HL-60 (cell line): Measurements from ENCODE around the gene PTPRQ.

ENCODE experiments used
- DNase-seq, 2 experiments: peaks; one replicate each; pipeline ENCODE4 v3.0.0-alpha.2; 2010 to 2020; ENCODE audit warnings: low read depth in 1 of 2, low spot score in 1 of 2
- H3K27ac ChIP-seq: fragments of 250-450 bp; sonication (Bioruptor Pico); replicated peaks from 2 replicates; pipeline ENCODE4 v1.5.1; 2020; ENCODE audit warnings: mild to moderate bottlenecking, moderate library complexity
- H3K27me3 ChIP-seq: fragments of 250-450 bp; sonication (Bioruptor Pico); 2 replicates; pipeline ENCODE4 v1.5.1; 2021; ENCODE audit warnings: mild to moderate bottlenecking, moderate library complexity; ENCODE audit not compliant: insufficient read depth, poor library complexity, severe bottlenecking
- H3K4me3 ChIP-seq: replicated peaks from 2 replicates; pipeline ENCODE4 v1.5.1; 2011; ENCODE audit warnings: mild to moderate bottlenecking, control low read depth, low read length; ENCODE audit not compliant: insufficient read depth
- CTCF ChIP-seq: IDR thresholded peaks from one replicate; pipeline ENCODE4 v1.5.1; 2011; ENCODE audit warnings: low read length, control low read depth, inconsistent platforms; ENCODE audit not compliant: insufficient read depth
- GABPA ChIP-seq: IDR thresholded peaks from 2 replicates; pipeline ENCODE4 v1.6.1; 2012; ENCODE audit warnings: low read depth
- POLR2AphosphoS5 ChIP-seq: IDR thresholded peaks from 2 replicates; pipeline ENCODE4 v1.6.1; 2012; ENCODE audit warnings: low read depth
- REST ChIP-seq: IDR thresholded peaks from 2 replicates; pipeline ENCODE4 v1.6.1; 2012; ENCODE audit warnings: low read depth; ENCODE audit not compliant: insufficient replicate concordance
- SPI1 ChIP-seq: IDR thresholded peaks from 2 replicates; pipeline ENCODE4 v1.6.1; 2012; ENCODE audit warnings: low read depth, mild to moderate bottlenecking, borderline replicate concordance

Gene PTPRQ

GRCh38 chr12:80690513-80690912, 246.5 kb downstream of the PTPRQ start:
- Histone ChIP-seq H3K27ac (no peak overlapping the region), H3K4me3 (no peak overlapping the region), H3K27me3 (peaks cover 6% of the 10 kb centered on the region)
- DNase-seq, result no peak
- TF ChIP-seq REST (no peak), CTCF (no peak), SPI1 (no peak), POLR2AphosphoS5 (no peak), GABPA (no peak)

GRCh38 chr12:80692114-80692513, 248.1 kb downstream of the PTPRQ start:
- TF ChIP-seq POLR2AphosphoS5 (no peak), GABPA (no peak)
- no peak overlapping the region for H3K27ac ChIP-seq
- peaks cover 6% of the 10 kb centered on the region for H3K27me3 ChIP-seq
- no peak overlapping the region for H3K4me3 ChIP-seq
- DNase-seq, result no peak

GRCh38 chr12:80697270-80697887, 253.3 kb downstream of the PTPRQ start:
- Histone ChIP-seq H3K27ac (no peak overlapping the region), H3K4me3 (no peak overlapping the region), H3K27me3 (peaks cover 14% of the 10 kb centered on the region)
- TF ChIP-seq SPI1 (no peak), REST (no peak), CTCF (no peak), GABPA (no peak), POLR2AphosphoS5 (no peak)
- DNase-seq, result no peak

GRCh38 chr12:80698256-80698655, 254.2 kb downstream of the PTPRQ start:
- DNase-seq, result no peak
- Histone ChIP-seq H3K4me3 (no peak overlapping the region), H3K27ac (no peak overlapping the region), H3K27me3 (peaks cover 14% of the 10 kb centered on the region)
- TF ChIP-seq REST, result no peak
- TF ChIP-seq POLR2AphosphoS5, result no peak
- TF ChIP-seq SPI1, result no peak
- TF ChIP-seq CTCF, result no peak
- no peak for TF ChIP-seq GABPA
